Measurements from ENCODE around the gene STAG1.

- no peak for TF ChIP-seq CTCF (IDR thresholded peaks at IDR 0.05; ENCODE audit: low read depth, low read length)
- TF ChIP-seq EZH2phosphoT487 (IDR thresholded peaks at IDR 0.05; ENCODE audit: low read depth), result no peak
Observed at GRCh38 chr3:136584728-136585127, 167.4 kb downstream of the STAG1 start.

Data from OCI-LY3 (cell line).